GM04504 (cell line): ENCODE results near the gene BRD8.

Experiments
- DNase-seq: peaks from one replicate; pipeline ENCODE4 v3.0.0-alpha.2; 2012; ENCODE audit warnings: low read depth

BRD8 gene

DNA sequence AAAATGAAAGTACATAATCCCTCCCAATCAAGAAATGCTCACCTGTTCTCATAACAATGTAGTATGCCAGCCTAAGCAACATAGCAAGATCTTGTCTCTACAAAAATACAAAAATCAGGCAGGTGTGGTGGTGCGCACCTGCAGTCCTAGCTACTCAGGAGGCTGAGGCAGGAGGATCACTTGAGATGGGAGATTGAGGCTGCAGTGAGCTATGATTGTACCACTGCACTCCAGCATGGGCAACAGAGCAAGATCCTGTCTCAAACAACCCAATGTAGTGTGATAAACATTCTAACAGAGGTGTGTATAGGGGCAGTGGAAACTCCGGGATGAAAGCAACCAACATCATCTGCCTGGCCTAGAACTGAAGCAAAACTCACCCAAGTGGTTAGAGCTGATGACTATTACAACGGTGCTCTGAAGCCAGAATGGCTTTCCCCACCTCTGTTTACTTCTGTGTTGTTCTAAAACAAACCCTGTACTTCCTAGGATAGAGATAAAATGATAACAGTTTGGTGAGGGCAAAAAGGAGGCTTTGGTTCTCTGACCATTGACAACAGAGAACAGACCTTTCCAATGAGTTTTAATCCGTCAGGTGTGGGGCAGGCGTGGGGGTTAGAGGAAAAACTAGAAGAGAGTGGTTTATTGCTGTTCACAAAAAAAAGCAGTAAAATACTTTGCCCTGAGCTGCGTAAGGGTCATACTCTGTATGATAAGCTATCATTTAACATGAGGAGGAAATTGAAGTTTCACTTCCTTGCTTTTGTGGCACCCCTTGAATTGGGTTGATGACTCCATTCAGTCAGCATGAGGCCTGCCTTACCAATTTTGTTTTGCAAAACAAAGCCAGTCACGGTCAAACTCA, 75.7 kb downstream of the BRD8 start:
- DNase-seq, result no peak

DNA sequence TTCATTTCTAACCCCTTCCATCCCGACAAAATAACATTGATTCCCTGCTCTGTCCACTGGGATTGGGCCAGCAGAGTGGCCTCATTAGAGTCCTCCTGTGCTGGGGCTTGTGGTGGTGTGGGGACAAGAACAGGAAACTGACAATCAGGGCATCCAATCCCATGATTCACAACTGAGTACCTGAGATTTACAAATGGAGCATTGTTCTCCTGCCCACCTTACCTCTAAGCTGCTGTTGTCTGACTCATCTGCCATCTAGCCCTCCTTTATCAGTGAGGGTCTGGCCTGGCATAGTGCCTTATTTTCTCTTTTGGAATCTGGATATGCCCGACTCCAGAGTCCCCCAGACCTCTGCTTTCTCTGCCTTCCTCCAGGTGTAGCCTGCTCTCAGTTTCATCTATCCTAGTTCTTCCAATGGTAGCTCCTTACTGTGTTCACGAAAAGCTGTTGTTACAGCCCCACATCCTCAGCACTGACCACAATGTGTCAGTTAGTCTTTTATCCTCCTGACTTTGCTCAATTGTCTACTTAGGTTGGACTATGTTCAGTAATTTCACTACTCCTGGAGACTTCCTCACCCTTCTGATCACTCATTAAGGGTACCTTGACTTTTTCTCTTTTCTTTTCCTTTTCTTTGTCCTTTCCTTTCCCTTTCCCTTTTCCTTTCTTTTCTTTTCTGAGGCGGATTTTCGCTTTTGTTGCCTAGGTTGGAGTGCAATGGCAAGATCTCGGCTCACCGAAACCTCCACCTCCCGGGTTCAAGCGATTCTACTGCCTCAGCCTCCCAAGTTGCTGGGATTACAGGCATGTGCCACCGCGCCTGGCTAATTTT, 81.2 kb downstream of the BRD8 start:
- no peak for DNase-seq

DNA sequence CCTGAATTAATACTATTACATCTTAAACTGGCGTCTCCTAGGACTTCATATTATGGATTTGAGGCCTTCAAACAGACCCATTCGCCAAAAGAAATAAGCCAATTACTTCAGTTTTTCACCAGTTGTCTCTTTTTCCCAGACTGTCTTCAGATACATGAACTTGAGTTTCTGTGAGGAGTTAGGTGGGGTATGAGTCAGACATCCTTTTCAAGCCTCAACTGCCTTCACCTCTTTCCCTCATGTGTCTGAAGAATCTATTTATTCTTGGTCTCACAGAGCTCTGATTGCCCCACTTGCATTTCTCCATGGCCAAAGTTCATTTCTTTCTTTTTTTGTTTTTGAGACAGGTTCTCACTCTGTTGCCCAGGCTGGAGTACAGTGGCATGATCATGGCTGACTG, 82.1 kb downstream of the BRD8 start:
- no peak for DNase-seq

DNA sequence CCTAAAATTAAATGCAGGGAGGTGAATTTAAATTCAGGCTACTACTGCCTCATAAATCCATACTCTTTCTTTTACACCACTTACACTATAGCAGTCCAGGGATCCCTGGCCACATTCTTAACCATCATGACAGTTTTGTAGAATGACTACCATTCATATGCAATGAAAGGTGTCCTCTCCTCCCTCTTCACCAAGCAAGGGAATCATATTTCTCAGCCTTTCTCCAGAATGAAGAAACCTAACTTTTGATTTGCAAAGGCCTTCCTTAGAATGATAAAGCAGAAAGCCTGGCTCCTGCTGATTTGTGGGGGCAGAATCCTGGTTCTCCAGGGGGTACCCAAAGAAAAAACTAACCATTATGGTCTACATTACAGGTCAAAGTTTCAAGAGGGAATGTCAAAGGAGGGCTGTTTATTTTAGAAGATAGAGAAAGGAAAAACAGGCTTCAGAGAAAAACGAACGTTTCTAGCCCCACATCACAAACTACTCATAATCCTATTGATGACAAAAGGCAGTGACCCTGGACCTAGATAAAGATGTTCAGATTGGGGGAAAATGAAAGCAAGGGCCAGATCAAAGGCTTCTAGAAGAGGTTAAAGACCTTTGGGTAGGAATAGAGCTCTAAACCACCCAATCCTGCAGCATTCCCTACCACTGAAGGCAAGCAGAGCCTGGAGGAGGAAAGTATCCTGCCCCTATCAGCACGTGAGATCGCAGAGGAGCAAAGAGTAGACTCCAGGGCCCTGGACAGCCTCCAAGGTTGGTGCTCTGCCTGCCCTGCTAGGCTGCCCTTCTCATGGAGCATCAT, 83.1 kb downstream of the BRD8 start:
- no peak for DNase-seq

DNA sequence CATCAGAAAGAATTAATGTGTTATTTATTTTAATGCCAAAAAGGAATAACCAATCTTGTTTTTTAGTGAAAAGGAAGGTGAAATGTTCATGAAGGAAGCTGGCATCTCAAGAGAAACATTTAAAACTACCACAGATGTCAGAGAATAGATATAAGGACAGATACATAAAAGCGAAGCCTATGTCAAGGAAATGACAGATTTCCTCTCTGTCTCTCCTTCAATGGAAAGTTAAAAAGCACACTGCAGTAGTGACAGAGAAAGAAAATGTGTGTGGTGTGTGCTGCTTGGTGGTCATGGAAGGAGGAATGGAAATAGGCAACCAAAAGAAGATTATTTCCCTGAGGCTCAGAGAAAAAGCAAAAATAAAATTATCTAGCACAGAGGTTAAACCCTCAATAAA, 85.4 kb downstream of the BRD8 start:
- no peak for DNase-seq

DNA sequence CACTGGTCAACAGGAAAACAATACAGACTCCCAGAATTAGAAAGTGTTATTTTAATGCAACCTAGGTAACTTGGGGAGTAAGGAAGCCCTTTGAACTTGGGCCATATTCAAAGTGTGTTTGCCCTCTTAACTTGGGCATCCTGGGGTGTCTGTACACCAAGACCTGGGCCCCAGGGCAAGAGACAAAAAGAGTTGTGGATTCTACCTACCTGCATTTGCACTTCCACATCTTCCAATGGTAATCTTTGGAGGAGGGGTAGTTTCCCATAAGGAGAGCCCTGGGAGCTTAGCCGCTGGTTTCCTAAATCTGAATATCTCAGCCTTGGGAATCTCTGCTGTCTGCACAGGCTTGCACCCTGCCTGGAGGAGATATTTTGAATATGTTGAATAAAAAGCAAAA, 86.1 kb downstream of the BRD8 start:
- DNase-seq, result no peak

DNA sequence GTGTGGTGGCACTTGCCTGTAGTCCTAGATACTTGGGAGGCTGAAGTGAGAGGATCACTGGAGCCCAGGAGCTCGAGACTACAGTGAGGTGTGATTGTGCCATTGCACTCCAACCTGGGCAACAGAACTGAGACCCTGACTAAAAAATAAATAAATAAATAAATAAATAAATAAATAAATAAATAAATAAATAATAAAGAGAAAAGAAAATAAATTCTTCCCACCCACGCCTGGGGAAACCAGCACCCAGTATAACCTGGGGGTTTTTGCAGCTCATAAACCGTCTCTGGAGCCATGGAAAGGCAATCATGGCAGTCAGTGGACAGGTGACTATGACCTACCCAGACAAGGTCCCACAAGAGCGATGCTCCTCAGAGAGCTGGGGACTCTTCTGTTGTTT, 86.7 kb downstream of the BRD8 start:
- no peak for DNase-seq
